Thymus (tissue), 11 donors: Measurements from ENCODE around the gene MTRF1. TPM values are rescaled to one million over a fixed set of nuclear protein-coding genes. Genes with fewer than 3 reads are reported as not detected.

Experiments
- DNase-seq, 9 donors: peaks; one replicate each; pipeline ENCODE4 v3.0.0-alpha.2; 2013; ENCODE audit warnings: low spot score in 9 of 9, low read depth in 6 of 9, missing footprints in 1 of 9
- H3K27ac ChIP-seq, 2 donors: one replicate each; pipeline ENCODE4 v1.5.1; 2013; ENCODE audit warnings: control low read depth in 1 of 2, low read depth in 1 of 2, low read length in 1 of 2, mild to moderate bottlenecking in 1 of 2, moderate library complexity in 1 of 2
- H3K27me3 ChIP-seq, 2 donors: one replicate each; pipeline ENCODE4 v1.5.1; 2013; ENCODE audit warnings: low read length in 1 of 2; ENCODE audit not compliant: control insufficient read depth in 2 of 2, insufficient read depth in 1 of 2
- H3K36me3 ChIP-seq, 2 donors: one replicate each; pipeline ENCODE4 v1.5.1; 2013; ENCODE audit warnings: low read length in 1 of 2, mild to moderate bottlenecking in 1 of 2, moderate library complexity in 1 of 2; ENCODE audit not compliant: control insufficient read depth in 2 of 2, insufficient read depth in 2 of 2
- H3K4me1 ChIP-seq, 2 donors: one replicate each; pipeline ENCODE4 v1.5.1; 2013; ENCODE audit warnings: low read length in 2 of 2; ENCODE audit not compliant: control insufficient read depth in 2 of 2, insufficient read depth in 2 of 2
- H3K4me3 ChIP-seq, 2 donors: one replicate each; pipeline ENCODE4 v1.5.1; 2013; ENCODE audit warnings: low read length in 2 of 2, control low read depth in 1 of 2, mild to moderate bottlenecking in 1 of 2
- H3K9me3 ChIP-seq, 2 donors: one replicate each; pipeline ENCODE4 v1.5.1; 2013; ENCODE audit warnings: low read length in 1 of 2, mild to moderate bottlenecking in 1 of 2; ENCODE audit not compliant: control insufficient read depth in 2 of 2, insufficient read depth in 1 of 2
- WGBS: extraction: QIAGEN DNeasy Blood & Tissue Kit; methylation state at CpG from one replicate; pipeline ENCODE4 v1.1.7; 2013; 5-methylcytosine and 5-hydroxymethylcytosine counted together
- polyA plus RNA-seq: library from polyadenylated mRNA; stranded (reverse); fragments of 200-250 nt; gene quantifications from one replicate; pipeline ENCODE4 v1.2.3, GENCODE V29; 2013
- total RNA-seq: library from RNA; stranded (reverse); fragments of 120-200 nt; gene quantifications from one replicate; pipeline ENCODE4 v1.2.4, GENCODE V29; 2013
- donor health status: healthy.

MTRF1 gene
- total and polyA plus RNA-seq, 2 donors = 16.3 to 24.5 TPM

GRCh38 chr13:41196011-41196410 lies 67.4 kb downstream of the MTRF1 start:
- DNase-seq = no peak
- no peaks in the 10 kb centered on the region for H3K36me3 ChIP-seq
- H3K4me3 ChIP-seq = no peak overlapping the region
- no peaks in the 10 kb centered on the region for H3K27me3 ChIP-seq
- no peak overlapping the region for H3K27ac ChIP-seq
- no peaks in the 10 kb centered on the region for H3K9me3 ChIP-seq
- peaks cover 14 to 16% of the 10 kb centered on the region in 2 donors for H3K4me1 ChIP-seq

- Histone ChIP-seq H3K27ac (peak within 1 kb of the TSS; percentile 57 to 81), H3K27me3 (no peaks in the 10 kb centered on the region), H3K9me3 (no peaks in the 10 kb centered on the region), H3K36me3 (no peaks in the 10 kb centered on the region), H3K4me3 (peak within 1 kb of the TSS; percentile 50 to 81), H3K4me1 (peaks cover 14 to 16% of the 10 kb centered on the region in 2 donors)
- 11% methylated on average over 66 of the region's 66 CpGs for WGBS
- peak; percentile 72 to 94 (median 85) for DNase-seq
Observed at GRCh38 chr13:41193919-41194824, 69.2 kb downstream of the MTRF1 start, which contains the start of gene KBTBD7. Gene KBTBD7, minus strand, starts transcription at chr13:41194569. Its CDS starts 312 bp downstream, at chr13:41194257.

- Histone ChIP-seq H3K27me3 (no peaks in the 10 kb centered on the region), H3K4me1 (peaks cover 14 to 16% of the 10 kb centered on the region in 2 donors), H3K36me3 (no peaks in the 10 kb centered on the region), H3K27ac (no peak overlapping the region), H3K4me3 (peak overlapping the region; percentile 50 to 81), H3K9me3 (no peaks in the 10 kb centered on the region)
- WGBS = 98% methylated on average over 18 of the region's 18 CpGs
- no peak for DNase-seq
Observed at GRCh38 chr13:41193469-41193868, 69.9 kb downstream of the MTRF1 start.

- no peak for DNase-seq
- H3K27ac ChIP-seq = no peak overlapping the region
- H3K4me3 ChIP-seq = no peak overlapping the region
- H3K36me3 ChIP-seq = no peaks in the 10 kb centered on the region
- H3K9me3 ChIP-seq = no peaks in the 10 kb centered on the region
- peaks cover 9 to 14% of the 10 kb centered on the region in 2 donors for H3K4me1 ChIP-seq
- no peaks in the 10 kb centered on the region for H3K27me3 ChIP-seq
- 98% methylated on average over 6 of the region's 6 CpGs for WGBS
Observed at GRCh38 chr13:41188584-41188983, 74.8 kb downstream of the MTRF1 start.

GRCh38 chr13:41186481-41186880 lies 76.9 kb downstream of the MTRF1 start:
- no peaks in the 10 kb centered on the region for H3K27me3 ChIP-seq
- no peaks in the 10 kb centered on the region for H3K4me1 ChIP-seq
- H3K4me3 ChIP-seq = no peak overlapping the region
- 98% methylated on average over 3 of the region's 3 CpGs for WGBS
- H3K9me3 ChIP-seq = no peaks in the 10 kb centered on the region
- no peak for DNase-seq
- H3K27ac ChIP-seq = no peak overlapping the region
- no peaks in the 10 kb centered on the region for H3K36me3 ChIP-seq

- Histone ChIP-seq H3K27me3 (no peaks in the 10 kb centered on the region), H3K36me3 (no peaks in the 10 kb centered on the region), H3K9me3 (no peaks in the 10 kb centered on the region), H3K4me3 (no peak overlapping the region), H3K4me1 (no peaks in the 10 kb centered on the region), H3K27ac (no peak overlapping the region)
- DNase-seq = no peak
Observed at GRCh38 chr13:41182231-41182630, 81.1 kb downstream of the MTRF1 start.

GRCh38 chr13:41179593-41180250 lies 83.7 kb downstream of the MTRF1 start:
- Histone ChIP-seq H3K27ac (no peak overlapping the region), H3K9me3 (peaks cover 2 to 7% of the 10 kb centered on the region in 2 donors), H3K4me3 (no peak overlapping the region), H3K27me3 (no peaks in the 10 kb centered on the region), H3K36me3 (no peaks in the 10 kb centered on the region), H3K4me1 (no peaks in the 10 kb centered on the region)
- DNase-seq = no peak
- 95% methylated on average over 4 of the region's 4 CpGs for WGBS

GRCh38 chr13:41178040-41178439 lies 85.3 kb downstream of the MTRF1 start:
- 94% methylated on average over 7 of the region's 7 CpGs for WGBS
- H3K4me3 ChIP-seq = no peak overlapping the region
- no peaks in the 10 kb centered on the region for H3K4me1 ChIP-seq
- no peaks in the 10 kb centered on the region for H3K27me3 ChIP-seq
- peaks cover 2 to 12% of the 10 kb centered on the region in 2 donors for H3K9me3 ChIP-seq
- no peak for DNase-seq
- H3K36me3 ChIP-seq = no peaks in the 10 kb centered on the region
- H3K27ac ChIP-seq = no peak overlapping the region

- DNase-seq = no peak
Observed at GRCh38 chr13:41177616-41178015, 85.8 kb downstream of the MTRF1 start.

More at GRCh38 chr13:41177616-41178015, 85.8 kb downstream of the MTRF1 start:
- H3K4me1 ChIP-seq = no peaks in the 10 kb centered on the region
- H3K27me3 ChIP-seq = no peaks in the 10 kb centered on the region
- no peaks in the 10 kb centered on the region for H3K36me3 ChIP-seq
- 43% methylated on average over 2 of the region's 2 CpGs for WGBS
- no peak overlapping the region for H3K27ac ChIP-seq
- H3K9me3 ChIP-seq = peaks cover 2 to 12% of the 10 kb centered on the region in 2 donors
- no peak overlapping the region for H3K4me3 ChIP-seq
